ENCODE data around the gene PDE10A.

- no peak for TF ChIP-seq POLR2AphosphoS5 (IDR thresholded peaks at IDR 0.05; ENCODE audit: low read depth, low read length)
- TF ChIP-seq TAF1 (IDR thresholded peaks at IDR 0.05; ENCODE audit: borderline replicate concordance, insufficient read depth, low read length) = no peak
- no peak for TF ChIP-seq REST (IDR thresholded peaks at IDR 0.05; ENCODE audit: insufficient read depth in 1 of 2, low read depth in 2 of 2, low read length in 2 of 2)
These were observed 35.8 kb upstream of the PDE10A start for GRCh38 chr6:165698868-165699267.

All from PFSK-1 (cell line).